SIG-M5 treated with dmso at 0.1 percent for 504 hours (cell line): ENCODE measurements around the gene TRMU.

Experiments used
- DNase-seq: peaks from one replicate; lab custom pipeline; 2025; ENCODE audit not compliant: unreplicated experiment; lab: John Stamatoyannopoulos, UW

The TRMU gene

GRCh38 chr22:46335201-46336118, at the start of gene TRMU:
TSS of gene TRMU (plus strand) at chr22:46335714. CDS start at chr22:46335765, 51 bp downstream.
- DNase-seq: peak; percentile 62

- no peak for DNase-seq
These were observed 49.5 kb upstream of the TRMU start for GRCh38 chr22:46286006-46286405.

GRCh38 chr22:46286941-46287872, 48.3 kb upstream of the TRMU start:
- no peak for DNase-seq

- no peak for DNase-seq
These were observed 47.4 kb upstream of the TRMU start for GRCh38 chr22:46287873-46288751.

- no peak for DNase-seq
These were observed 46.7 kb upstream of the TRMU start for GRCh38 chr22:46288846-46289243.

- no peak for DNase-seq
These were observed 46.1 kb upstream of the TRMU start for GRCh38 chr22:46289244-46289891.

- DNase-seq: no peak
These were observed 45.2 kb upstream of the TRMU start for GRCh38 chr22:46290121-46290842.

GRCh38 chr22:46290843-46291785, 44.4 kb upstream of the TRMU start:
- DNase-seq: no peak

- no peak for DNase-seq
These were observed 43.3 kb upstream of the TRMU start for GRCh38 chr22:46292173-46292572.

- no peak for DNase-seq
These were observed 42.8 kb upstream of the TRMU start for GRCh38 chr22:46292732-46293131.

GRCh38 chr22:46293577-46294260, 41.8 kb upstream of the TRMU start:
- peak; percentile 58 for DNase-seq

- DNase-seq: no peak
These were observed 40.7 kb upstream of the TRMU start for GRCh38 chr22:46294784-46295183.

GRCh38 chr22:46295277-46295971, 40.1 kb upstream of the TRMU start:
- no peak for DNase-seq

- DNase-seq: peak; percentile 94
These were observed 39.0 kb upstream of the TRMU start, which contains the start of gene GTSE1 for GRCh38 chr22:46296257-46297150. TSS of gene GTSE1 (plus strand) at chr22:46296870. CDS start at chr22:46297401, 531 bp downstream.

- DNase-seq: no peak
These were observed 38.2 kb upstream of the TRMU start for GRCh38 chr22:46297151-46297812.

GRCh38 chr22:46299101-46299500, 36.4 kb upstream of the TRMU start:
- DNase-seq: no peak
